NCI-H187 treated with DMSO at 0.1 percent for 48 hours (cell line): Measurements from ENCODE around the gene SLC19A1.

Experiments
- DNase-seq: peaks from one replicate; lab custom pipeline; 2025; lab: John Stamatoyannopoulos, UW

The SLC19A1 gene

GRCh38 chr21:45467221-45467779 is 74.9 kb downstream of the SLC19A1 start:
- DNase-seq = no peak

- DNase-seq = no peak
These were observed 75.7 kb downstream of the SLC19A1 start for GRCh38 chr21:45466330-45467220.

- no peak for DNase-seq
These were observed 76.5 kb downstream of the SLC19A1 start for GRCh38 chr21:45465611-45466329.

GRCh38 chr21:45465105-45465504 is 77.1 kb downstream of the SLC19A1 start:
- no peak for DNase-seq

- DNase-seq = no peak
These were observed 77.9 kb downstream of the SLC19A1 start for GRCh38 chr21:45464309-45464708.

GRCh38 chr21:45463871-45464270 is 78.4 kb downstream of the SLC19A1 start:
- DNase-seq = no peak

- DNase-seq = no peak
These were observed 80.4 kb downstream of the SLC19A1 start for GRCh38 chr21:45461806-45462341.

- no peak for DNase-seq
These were observed 80.9 kb downstream of the SLC19A1 start for GRCh38 chr21:45461369-45461750.

- no peak for DNase-seq
These were observed 81.5 kb downstream of the SLC19A1 start for GRCh38 chr21:45460611-45461368.

- DNase-seq = no peak
These were observed 82.2 kb downstream of the SLC19A1 start for GRCh38 chr21:45460011-45460565.

GRCh38 chr21:45459171-45460010 is 82.8 kb downstream of the SLC19A1 start:
- DNase-seq = no peak

- no peak for DNase-seq
These were observed 83.7 kb downstream of the SLC19A1 start for GRCh38 chr21:45458281-45459170.

- no peak for DNase-seq
These were observed 84.4 kb downstream of the SLC19A1 start for GRCh38 chr21:45457832-45458172.

- DNase-seq = no peak
These were observed 84.9 kb downstream of the SLC19A1 start for GRCh38 chr21:45457161-45457831.

- DNase-seq = no peak
These were observed 85.6 kb downstream of the SLC19A1 start for GRCh38 chr21:45456584-45457160.

- no peak for DNase-seq
These were observed 86.3 kb downstream of the SLC19A1 start for GRCh38 chr21:45455674-45456583.

- no peak for DNase-seq
These were observed 87.1 kb downstream of the SLC19A1 start for GRCh38 chr21:45454926-45455673.
